SK-N-DZ (cell line): Measurements from ENCODE around the gene SLC6A14. TPM values are rescaled to one million over a fixed set of nuclear protein-coding genes. Genes with fewer than 3 reads are reported as not detected.

Experiments used
- DNase-seq: peaks from one replicate; pipeline ENCODE4 v3.0.0-alpha.2; 2015; ENCODE audit warnings: low spot score
- polyA plus RNA-seq, 2 experiments: library from polyadenylated mRNA; depleted of rRNA; stranded (reverse); fragments of >200 nt; gene quantifications; 2 replicates each; pipeline ENCODE4 v1.2.3, GENCODE V29; 2014
- small RNA-seq, 2 experiments: library from RNA; depleted of rRNA; stranded (forward); fragments of <200 nt; gene quantifications; one replicate each; pipeline ENCODE3, GENCODE V24; 2014

SLC6A14 gene
- not detected in 2 replicates for polyA plus RNA-seq (2014; cell fraction: cytosol; rRNA removed)
- not detected in 2 replicates for polyA plus RNA-seq (2014; cell fraction: nucleus; rRNA removed)

- DNase-seq: no peak
Measured at GRCh38 chrX:116436358-116436816, at the start of gene SLC6A14. Gene SLC6A14 (plus strand): TSS chrX:116436606. CDS start chrX:116436710, 104 bp downstream.

- no peak for DNase-seq
Measured at GRCh38 chrX:116395752-116396151, 40.7 kb upstream of the SLC6A14 start.

- DNase-seq: no peak
Measured at GRCh38 chrX:116399681-116400080, 36.7 kb upstream of the SLC6A14 start.

- DNase-seq: no peak
Measured at GRCh38 chrX:116409219-116409618, 27.2 kb upstream of the SLC6A14 start.

GRCh38 chrX:116413273-116413672 is 23.1 kb upstream of the SLC6A14 start:
- no peak for DNase-seq

- no peak for DNase-seq
Measured at GRCh38 chrX:116417214-116417613, 19.2 kb upstream of the SLC6A14 start.

GRCh38 chrX:116417968-116418367 is 18.4 kb upstream of the SLC6A14 start:
- no peak for DNase-seq

- no peak for DNase-seq
Measured at GRCh38 chrX:116427978-116428377, 8.4 kb upstream of the SLC6A14 start.

GRCh38 chrX:116435597-116435996 is 809 bp upstream of the SLC6A14 start:
- no peak for DNase-seq

- no peak for DNase-seq
Measured at GRCh38 chrX:116449156-116449555, 12.8 kb downstream of the SLC6A14 start.

- DNase-seq: no peak
Measured at GRCh38 chrX:116462822-116463221, 26.4 kb downstream of the SLC6A14 start, which contains the start of gene CT83. Gene CT83 (minus strand): TSS chrX:116462976. CDS start chrX:116462856, 120 bp downstream.

- no peak for DNase-seq
Measured at GRCh38 chrX:116480059-116480458, 43.7 kb downstream of the SLC6A14 start.

- DNase-seq: peak; percentile 4
Measured at GRCh38 chrX:116490104-116490503, 53.7 kb downstream of the SLC6A14 start.

- no peak for DNase-seq
Measured at GRCh38 chrX:116493271-116493670, 56.9 kb downstream of the SLC6A14 start.

GRCh38 chrX:116499780-116500179 is 63.4 kb downstream of the SLC6A14 start:
- no peak for DNase-seq

Small RNAs within 50 kb of the gene (small RNA-seq; reads per million reads assigned to genes)
- gene RNU6-154P: 0 to 0.04 reads per million in 2 experiments
